HEK293T (cell line): ENCODE results near the gene BEX3.

Source experiments
- ARNT ChIP-seq: fragments of 450-650 bp; IDR thresholded peaks from 2 replicates; pipeline ENCODE4 v1.6.1; 2017; ENCODE audit warnings: mild to moderate bottlenecking
- CTBP1 ChIP-seq: fragments of 450-650 bp; IDR thresholded peaks from 2 replicates; pipeline ENCODE4 v1.6.1; 2016; ENCODE audit warnings: borderline replicate concordance
- FOXA1 ChIP-seq: fragments of 450-650 bp; IDR thresholded peaks from 2 replicates; pipeline ENCODE4 v1.6.1; 2016; ENCODE audit warnings: mild to moderate bottlenecking
- FOXK2 ChIP-seq: fragments of 450-650 bp; IDR thresholded peaks from 2 replicates; pipeline ENCODE4 v1.6.1; 2016; ENCODE audit warnings: mild to moderate bottlenecking
- FOXM1 ChIP-seq: fragments of 450-650 bp; IDR thresholded peaks from 2 replicates; pipeline ENCODE4 v1.6.1; 2017; ENCODE audit warnings: mild to moderate bottlenecking, borderline replicate concordance
- HDGF ChIP-seq: fragments of 450-650 bp; IDR thresholded peaks from 2 replicates; pipeline ENCODE4 v1.6.1; 2017; ENCODE audit warnings: antibody characterized with exemption, borderline replicate concordance
- L3MBTL2 ChIP-seq: fragments of 450-650 bp; conservative IDR thresholded peaks from 2 replicates; pipeline ENCODE4 v1.6.1; 2016; ENCODE audit warnings: mild to moderate bottlenecking
- NFRKB ChIP-seq: fragments of 450-650 bp; IDR thresholded peaks from 2 replicates; pipeline ENCODE4 v1.6.1; 2016; ENCODE audit warnings: mild to moderate bottlenecking, moderate library complexity
- SP1 ChIP-seq: fragments of 450-650 bp; IDR thresholded peaks from 2 replicates; pipeline ENCODE4 v1.6.1; 2017
- SUZ12 ChIP-seq: fragments of 450-650 bp; IDR thresholded peaks from 2 replicates; pipeline ENCODE4 v1.6.1; 2016; ENCODE audit warnings: mild to moderate bottlenecking
- TARDBP ChIP-seq: fragments of 450-650 bp; IDR thresholded peaks from 2 replicates; pipeline ENCODE4 v1.6.1; 2016

GRCh38 chrX:103423955-103424638 lies 47.8 kb downstream of the BEX3 start:
- no peak for TF ChIP-seq ARNT
- TF ChIP-seq CTBP1: no peak
- no peak for TF ChIP-seq SP1
- no peak for TF ChIP-seq L3MBTL2
- TF ChIP-seq HDGF: no peak
- no peak for TF ChIP-seq FOXM1
- no peak for TF ChIP-seq TARDBP
- no peak for TF ChIP-seq FOXK2
- TF ChIP-seq NFRKB: no peak
- TF ChIP-seq FOXA1: no peak
- no peak for TF ChIP-seq SUZ12
